ENCODE data around the gene CCDC102B.
"Not testable (repeated sequence)": the region's sequence is repeated elsewhere in the genome, so short reads cannot be mapped to it uniquely, and the experiment has no call there.

DNA sequence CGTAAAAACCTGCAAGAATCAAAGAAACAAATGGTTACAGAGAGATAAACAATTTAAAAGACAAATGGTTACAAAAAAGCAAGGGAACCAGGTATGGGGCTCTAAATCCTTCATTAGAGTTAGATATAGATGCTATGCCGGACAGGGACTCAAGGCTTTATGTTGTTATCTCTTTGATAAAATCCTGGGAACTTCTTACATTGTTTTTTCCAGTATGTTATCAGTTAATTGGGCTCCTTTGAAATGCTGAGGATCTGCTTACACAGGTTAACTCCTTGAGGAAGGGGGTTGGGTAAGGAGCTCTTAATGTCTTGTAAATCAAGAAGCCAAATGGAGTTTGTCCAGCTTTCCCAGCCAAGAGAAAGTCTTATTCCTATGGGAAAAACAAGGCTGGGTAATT lies 146.0 kb downstream of the CCDC102B start:
- TF ChIP-seq, protein P1, sequence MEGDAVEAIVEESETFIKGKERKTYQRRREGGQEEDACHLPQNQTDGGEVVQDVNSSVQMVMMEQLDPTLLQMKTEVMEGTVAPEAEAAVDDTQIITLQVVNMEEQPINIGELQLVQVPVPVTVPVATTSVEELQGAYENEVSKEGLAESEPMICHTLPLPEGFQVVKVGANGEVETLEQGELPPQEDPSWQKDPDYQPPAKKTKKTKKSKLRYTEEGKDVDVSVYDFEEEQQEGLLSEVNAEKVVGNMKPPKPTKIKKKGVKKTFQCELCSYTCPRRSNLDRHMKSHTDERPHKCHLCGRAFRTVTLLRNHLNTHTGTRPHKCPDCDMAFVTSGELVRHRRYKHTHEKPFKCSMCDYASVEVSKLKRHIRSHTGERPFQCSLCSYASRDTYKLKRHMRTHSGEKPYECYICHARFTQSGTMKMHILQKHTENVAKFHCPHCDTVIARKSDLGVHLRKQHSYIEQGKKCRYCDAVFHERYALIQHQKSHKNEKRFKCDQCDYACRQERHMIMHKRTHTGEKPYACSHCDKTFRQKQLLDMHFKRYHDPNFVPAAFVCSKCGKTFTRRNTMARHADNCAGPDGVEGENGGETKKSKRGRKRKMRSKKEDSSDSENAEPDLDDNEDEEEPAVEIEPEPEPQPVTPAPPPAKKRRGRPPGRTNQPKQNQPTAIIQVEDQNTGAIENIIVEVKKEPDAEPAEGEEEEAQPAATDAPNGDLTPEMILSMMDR (IDR thresholded peaks at IDR 0.05; ENCODE audit: insufficient read depth, low read length, poor library complexity, severe bottlenecking) = not testable (repeated sequence)
- TF ChIP-seq EZH2phosphoT487 (conservative IDR thresholded peaks at IDR 0.05; ENCODE audit: low read length) = not testable (repeated sequence)

Data from SU-DHL-6 (cell line).